Measurements from ENCODE around the gene ASIC2. TPM values are rescaled to one million over a fixed set of nuclear protein-coding genes. Genes with fewer than 3 reads are reported as not detected.

Gene ASIC2
- total RNA-seq, 1 donor from 2014 or later: not detected

- intact Hi-C loops (cut with DNase I): no loop called here
- DNase-seq (ENCODE audit: extremely low spot score in 2 of 2): no peak
- Histone ChIP-seq H3K9me3 (no peaks in the 10 kb centered on the region), H3K27me3 (no peaks in the 10 kb centered on the region), H3K4me3 (no peak overlapping the region), H3K27ac (no peak overlapping the region), H3K4me1 (peaks cover 22% of the 10 kb centered on the region), H3K36me3 (no peaks in the 10 kb centered on the region)
- TF ChIP-seq POLR2AphosphoS5 (IDR thresholded peaks at IDR 0.05; ENCODE audit: insufficient read depth in 1 of 2, low read depth in 1 of 2) (no peak), CTCF (IDR thresholded peaks at IDR 0.05) (no peak)
These were observed 74.1 kb downstream of the ASIC2 start for GRCh38 chr17:33218698-33219601.

- H3K9me3 ChIP-seq: no peaks in the 10 kb centered on the region
- peaks cover 22% of the 10 kb centered on the region for H3K4me1 ChIP-seq
- H3K36me3 ChIP-seq: no peaks in the 10 kb centered on the region
- no peak overlapping the region for H3K4me3 ChIP-seq
- intact Hi-C loops (cut with DNase I): no loop called here
- DNase-seq (ENCODE audit: extremely low spot score in 2 of 2): no peak
- no peak overlapping the region for H3K27ac ChIP-seq
- no peaks in the 10 kb centered on the region for H3K27me3 ChIP-seq
- TF ChIP-seq POLR2AphosphoS5 (IDR thresholded peaks at IDR 0.05; ENCODE audit: insufficient read depth in 1 of 2, low read depth in 1 of 2) (no peak), CTCF (IDR thresholded peaks at IDR 0.05) (no peak), POLR2A (IDR thresholded peaks at IDR 0.05) (no peak)
These were observed 75.2 kb downstream of the ASIC2 start for GRCh38 chr17:33217891-33218290.

GRCh38 chr17:33214996-33215395 is 78.1 kb downstream of the ASIC2 start:
- no peak overlapping the region for H3K4me3 ChIP-seq
- H3K27ac ChIP-seq: no peak overlapping the region
- intact Hi-C loops (cut with DNase I): no loop called here
- no peak for TF ChIP-seq POLR2AphosphoS5 (IDR thresholded peaks at IDR 0.05; ENCODE audit: insufficient read depth in 1 of 2, low read depth in 1 of 2)
- no peak for TF ChIP-seq CTCF (IDR thresholded peaks at IDR 0.05)
- no peak for TF ChIP-seq POLR2A (IDR thresholded peaks at IDR 0.05)
- H3K4me1 ChIP-seq: peaks cover 15% of the 10 kb centered on the region
- no peak for DNase-seq (ENCODE audit: extremely low spot score in 2 of 2)
- no peaks in the 10 kb centered on the region for H3K36me3 ChIP-seq
- no peaks in the 10 kb centered on the region for H3K27me3 ChIP-seq
- no peaks in the 10 kb centered on the region for H3K9me3 ChIP-seq

- DNase-seq (ENCODE audit: extremely low spot score in 2 of 2): no peak
- no peaks in the 10 kb centered on the region for H3K4me1 ChIP-seq
- TF ChIP-seq POLR2A (IDR thresholded peaks at IDR 0.05): no peak
- no peak for TF ChIP-seq CTCF (IDR thresholded peaks at IDR 0.05)
- no peak for TF ChIP-seq POLR2AphosphoS5 (IDR thresholded peaks at IDR 0.05; ENCODE audit: insufficient read depth in 1 of 2, low read depth in 1 of 2)
- H3K9me3 ChIP-seq: no peaks in the 10 kb centered on the region
- H3K36me3 ChIP-seq: no peaks in the 10 kb centered on the region
- H3K4me3 ChIP-seq: no peak overlapping the region
- intact Hi-C loops (cut with DNase I): no loop called here
- no peaks in the 10 kb centered on the region for H3K27me3 ChIP-seq
- H3K27ac ChIP-seq: no peak overlapping the region
These were observed 82.8 kb downstream of the ASIC2 start for GRCh38 chr17:33210285-33210684.

GRCh38 chr17:33209671-33210070 is 83.4 kb downstream of the ASIC2 start:
- Histone ChIP-seq H3K27ac (no peak overlapping the region), H3K27me3 (no peaks in the 10 kb centered on the region), H3K9me3 (no peaks in the 10 kb centered on the region), H3K4me1 (no peaks in the 10 kb centered on the region), H3K4me3 (no peak overlapping the region), H3K36me3 (no peaks in the 10 kb centered on the region)
- TF ChIP-seq CTCF (IDR thresholded peaks at IDR 0.05) (no peak), POLR2A (IDR thresholded peaks at IDR 0.05) (no peak), POLR2AphosphoS5 (IDR thresholded peaks at IDR 0.05; ENCODE audit: insufficient read depth in 1 of 2, low read depth in 1 of 2) (no peak)
- intact Hi-C loops (cut with DNase I): no loop called here
- no peak for DNase-seq (ENCODE audit: extremely low spot score in 2 of 2)

Data from vagina (tissue), 2 donors.